HEK293 (cell line): ENCODE data around the gene CCIN.
"Not testable (repeated sequence)": the region's sequence is repeated elsewhere in the genome, so short reads cannot be mapped to it uniquely, and the experiment has no call there.

ENCODE experiments used
- CTCF ChIA-PET: fragments of 350-600 bp; formaldehyde crosslinking; extraction: SDS; loops from one replicate; lab custom pipeline; 2021; ENCODE audit warnings: antibody characterized with exemption; lab: Yijun Ruan, JAX
- POLR2A ChIA-PET: fragments of 300-600 bp; formaldehyde crosslinking; extraction: SDS; loops from one replicate; lab custom pipeline; 2020; ENCODE audit warnings: antibody characterized with exemption, inconsistent platforms; lab: Yijun Ruan, JAX
- H3K27ac ChIP-seq: fragments of 200-500 bp; sonication (Bioruptor generic); 2 replicates; pipeline ENCODE4 v1.5.1; 2014; ENCODE audit warnings: low read depth, low read length, control low read depth, inconsistent platforms; ENCODE audit errors: extremely low read depth
- H3K36me3 ChIP-seq, 2 experiments: fragments of 200-500 bp in 1 of 2; sonication (Bioruptor generic) in 1 of 2; 1 replicate in 1 of 2; 2 replicates in 1 of 2; pipeline ENCODE4 v1.5.1; 2014 to 2017; ENCODE audit warnings: inconsistent platforms in 2 of 2, low read length in 2 of 2; ENCODE audit not compliant: control insufficient read depth in 2 of 2, insufficient read depth in 1 of 2
- H3K4me1 ChIP-seq: fragments of 200-500 bp; sonication (Bioruptor generic); 2 replicates; pipeline ENCODE4 v1.5.1; 2014; ENCODE audit warnings: mild to moderate bottlenecking, low read length, inconsistent platforms; ENCODE audit not compliant: control insufficient read depth, insufficient read depth
- H3K4me3 ChIP-seq: 2 replicates; pipeline ENCODE4 v1.5.1; 2011; ENCODE audit warnings: low read depth, mild to moderate bottlenecking, control low read depth, low read length, moderate library complexity
- H3K9me3 ChIP-seq: fragments of 200-500 bp; sonication (Bioruptor generic); 2 replicates; pipeline ENCODE4 v1.5.1; 2014; ENCODE audit warnings: low read depth, low read length, inconsistent platforms; ENCODE audit not compliant: control insufficient read depth, insufficient read depth
- GFI1B ChIP-seq: fragments of 450-650 bp; formaldehyde crosslinking; IDR thresholded peaks from 2 replicates; pipeline ENCODE4 v1.5.1; 2016; ENCODE audit warnings: missing biosample characterization, missing genetic modification characterization
- GLIS2 ChIP-seq: fragments of 450-650 bp; formaldehyde crosslinking; IDR thresholded peaks from 2 replicates; pipeline ENCODE4 v1.5.1; 2016; ENCODE audit warnings: missing biosample characterization, missing genetic modification characterization
- KLF16 ChIP-seq: fragments of 450-650 bp; formaldehyde crosslinking; IDR thresholded peaks from 2 replicates; pipeline ENCODE4 v1.5.1; 2017; ENCODE audit warnings: missing biosample characterization, missing genetic modification characterization
- KLF7 ChIP-seq: fragments of 450-650 bp; formaldehyde crosslinking; IDR thresholded peaks from 2 replicates; pipeline ENCODE4 v1.5.1; 2016; ENCODE audit warnings: missing biosample characterization, missing genetic modification characterization, borderline replicate concordance
- KLF9 ChIP-seq: fragments of 450-650 bp; formaldehyde crosslinking; IDR thresholded peaks from 2 replicates; pipeline ENCODE4 v1.5.1; 2016; ENCODE audit warnings: missing biosample characterization, missing genetic modification characterization, low read depth
- ZNF138 ChIP-seq: fragments of 450-650 bp; formaldehyde crosslinking; IDR thresholded peaks from 2 replicates; pipeline ENCODE4 v1.5.1; 2016; ENCODE audit warnings: missing biosample characterization, missing genetic modification characterization, borderline replicate concordance
- ZNF157 ChIP-seq: fragments of 450-650 bp; formaldehyde crosslinking; IDR thresholded peaks from 2 replicates; pipeline ENCODE4 v1.5.1; 2016; ENCODE audit warnings: missing biosample characterization, missing genetic modification characterization
- ZNF169 ChIP-seq: fragments of 450-650 bp; formaldehyde crosslinking; IDR thresholded peaks from 2 replicates; pipeline ENCODE4 v1.5.1; 2016; ENCODE audit warnings: missing biosample characterization, missing genetic modification characterization
- ZNF24 ChIP-seq: fragments of 450-650 bp; formaldehyde crosslinking; IDR thresholded peaks from 2 replicates; pipeline ENCODE4 v1.5.1; 2016; ENCODE audit warnings: missing biosample characterization, missing genetic modification characterization
- ZNF266 ChIP-seq: fragments of 450-650 bp; formaldehyde crosslinking; IDR thresholded peaks from 2 replicates; pipeline ENCODE4 v1.5.1; 2016; ENCODE audit warnings: missing biosample characterization, missing genetic modification characterization, low read depth
- ZNF311 ChIP-seq: fragments of 450-650 bp; formaldehyde crosslinking; IDR thresholded peaks from 2 replicates; pipeline ENCODE4 v1.5.1; 2017; ENCODE audit warnings: missing biosample characterization, missing genetic modification characterization, borderline replicate concordance
- ZNF335 ChIP-seq: fragments of 450-650 bp; formaldehyde crosslinking; conservative IDR thresholded peaks from 2 replicates; pipeline ENCODE4 v1.5.1; 2016; ENCODE audit warnings: missing biosample characterization, missing genetic modification characterization
- ZNF398 ChIP-seq: fragments of 450-650 bp; formaldehyde crosslinking; IDR thresholded peaks from 2 replicates; pipeline ENCODE4 v1.5.1; 2017; ENCODE audit warnings: missing biosample characterization, missing genetic modification characterization
- ZNF521 ChIP-seq: fragments of 450-650 bp; formaldehyde crosslinking; IDR thresholded peaks from 2 replicates; pipeline ENCODE4 v1.5.1; 2017; ENCODE audit warnings: missing biosample characterization, mild to moderate bottlenecking, missing genetic modification characterization
- ZNF677 ChIP-seq: fragments of 450-650 bp; IDR thresholded peaks from 2 replicates; pipeline ENCODE4 v1.5.0; 2018; ENCODE audit warnings: missing biosample characterization, mild to moderate bottlenecking, missing genetic modification characterization, moderate library complexity
- TF ChIP-seq, protein P1 (sequence below): fragments of 450-650 bp; formaldehyde crosslinking; IDR thresholded peaks from 2 replicates; pipeline ENCODE4 v1.5.1; 2017; ENCODE audit warnings: missing biosample characterization, missing genetic modification characterization
- TF ChIP-seq, protein P2 (sequence below): fragments of 450-650 bp; IDR thresholded peaks from 2 replicates; pipeline ENCODE4 v1.5.1; 2018; ENCODE audit warnings: missing biosample characterization, missing genetic modification characterization

Gene CCIN

GRCh38 chr9:36177571-36177970 is 8.4 kb downstream of the CCIN start (continued):
- no peak for TF ChIP-seq ZNF398 (tag by site-specific recombination)
- no peak for TF ChIP-seq ZNF677 (tag by site-specific recombination)
- TF ChIP-seq ZNF138 (tag by site-specific recombination): no peak
- TF ChIP-seq ZNF266 (tag by site-specific recombination): no peak
- no peak for TF ChIP-seq ZNF311 (tag by site-specific recombination)

DNA sequence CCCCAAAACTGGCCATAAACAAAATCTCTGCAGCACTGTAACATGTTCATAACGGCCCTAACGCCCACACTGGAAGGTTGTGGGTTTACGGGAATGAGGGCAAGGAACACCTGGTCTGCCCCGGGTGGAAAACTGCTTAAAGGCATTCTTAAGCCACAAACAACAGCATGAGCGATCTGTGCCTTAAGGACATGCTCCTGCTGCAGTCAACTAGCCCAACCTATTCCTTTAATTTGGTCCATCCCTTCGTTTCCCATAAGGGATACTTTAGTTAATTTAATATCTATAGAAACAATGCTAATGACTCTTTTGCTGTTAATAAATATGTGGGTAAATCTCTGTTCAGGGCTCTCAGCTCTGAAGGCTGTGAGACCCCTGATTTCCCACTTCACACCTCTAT is 11.1 kb downstream of the CCIN start:
- POLR2A ChIA-PET, H3K9me3 ChIP-seq, H3K36me3 ChIP-seq, H3K4me3 ChIP-seq, H3K27ac ChIP-seq, H3K4me1 ChIP-seq, CTCF ChIA-PET: not testable (repeated sequence)

GRCh38 chr9:36187414-36187813 is 18.2 kb downstream of the CCIN start:
- H3K27ac ChIP-seq: no peak overlapping the region
- H3K36me3 ChIP-seq: no peaks in the 10 kb centered on the region
- POLR2A ChIA-PET: no interaction called here
- no peaks in the 10 kb centered on the region for H3K9me3 ChIP-seq
- 0 out of 2 replicates have a peak, but pooled peaks have one; percentile 1 for TF ChIP-seq ZNF335 (tag by site-specific recombination)
- no peak for TF ChIP-seq GLIS2
- H3K4me1 ChIP-seq: no peaks in the 10 kb centered on the region
- no peak overlapping the region for H3K4me3 ChIP-seq
- CTCF ChIA-PET: interaction anchor here (1.0 to 1.1 kb wide), 3 partner anchors 18 to 84 kb away, joined by 3 read pairs; no protein-coding TSS in a partner anchor

DNA sequence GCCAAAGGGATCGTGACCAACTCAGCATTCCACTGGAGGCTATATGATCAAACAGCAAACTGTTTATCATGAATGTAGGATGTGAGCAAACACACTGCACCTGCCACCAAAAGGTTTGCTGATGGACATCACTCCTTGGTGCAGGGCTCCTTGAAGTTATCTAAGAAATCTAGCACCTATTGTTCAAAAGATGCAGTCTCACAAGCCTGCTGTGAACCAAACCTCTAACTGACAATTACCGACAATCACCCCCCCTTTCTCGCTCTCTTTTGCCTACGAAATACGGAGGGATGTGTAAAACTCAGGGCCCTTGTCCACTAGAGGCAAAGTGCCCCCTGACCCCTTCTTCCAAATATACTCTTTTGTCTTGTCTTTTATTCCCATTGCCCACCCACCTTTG is 19.0 kb downstream of the CCIN start:
- Histone ChIP-seq H3K4me1 (0 out of 2 replicates have a peak, but pooled peaks cover 3% of the 10 kb centered on the region), H3K4me3 (no peak overlapping the region), H3K36me3 (peaks cover 0 to 5% of the 10 kb centered on the region in 2 experiments; a peak in 1 of 3 replicates), H3K9me3 (no peaks in the 10 kb centered on the region), H3K27ac (no peak overlapping the region)
- no peak for TF ChIP-seq KLF9 (tag by site-specific recombination)
- no peak for TF ChIP-seq ZNF157 (tag by site-specific recombination)
- TF ChIP-seq, protein P1, sequence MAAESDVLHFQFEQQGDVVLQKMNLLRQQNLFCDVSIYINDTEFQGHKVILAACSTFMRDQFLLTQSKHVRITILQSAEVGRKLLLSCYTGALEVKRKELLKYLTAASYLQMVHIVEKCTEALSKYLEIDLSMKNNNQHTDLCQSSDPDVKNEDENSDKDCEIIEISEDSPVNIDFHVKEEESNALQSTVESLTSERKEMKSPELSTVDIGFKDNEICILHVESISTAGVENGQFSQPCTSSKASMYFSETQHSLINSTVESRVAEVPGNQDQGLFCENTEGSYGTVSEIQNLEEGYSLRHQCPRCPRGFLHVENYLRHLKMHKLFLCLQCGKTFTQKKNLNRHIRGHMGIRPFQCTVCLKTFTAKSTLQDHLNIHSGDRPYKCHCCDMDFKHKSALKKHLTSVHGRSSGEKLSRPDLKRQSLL (tag by site-specific recombination): no peak
- TF ChIP-seq, protein P2, sequence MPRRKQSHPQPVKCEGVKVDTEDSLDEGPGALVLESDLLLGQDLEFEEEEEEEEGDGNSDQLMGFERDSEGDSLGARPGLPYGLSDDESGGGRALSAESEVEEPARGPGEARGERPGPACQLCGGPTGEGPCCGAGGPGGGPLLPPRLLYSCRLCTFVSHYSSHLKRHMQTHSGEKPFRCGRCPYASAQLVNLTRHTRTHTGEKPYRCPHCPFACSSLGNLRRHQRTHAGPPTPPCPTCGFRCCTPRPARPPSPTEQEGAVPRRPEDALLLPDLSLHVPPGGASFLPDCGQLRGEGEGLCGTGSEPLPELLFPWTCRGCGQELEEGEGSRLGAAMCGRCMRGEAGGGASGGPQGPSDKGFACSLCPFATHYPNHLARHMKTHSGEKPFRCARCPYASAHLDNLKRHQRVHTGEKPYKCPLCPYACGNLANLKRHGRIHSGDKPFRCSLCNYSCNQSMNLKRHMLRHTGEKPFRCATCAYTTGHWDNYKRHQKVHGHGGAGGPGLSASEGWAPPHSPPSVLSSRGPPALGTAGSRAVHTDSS (tag by site-specific recombination): no peak
- no peak for TF ChIP-seq KLF7 (tag by site-specific recombination)
- TF ChIP-seq KLF16 (tag by site-specific recombination): no peak
- no peak for TF ChIP-seq ZNF24 (tag by site-specific recombination)
- no peak for TF ChIP-seq ZNF169
- no peak for TF ChIP-seq ZNF521
- TF ChIP-seq GFI1B (tag by site-specific recombination): no peak
- ChIA-PET CTCF (interaction anchor here (1.0 to 3.1 kb wide), 5 partner anchors 47 to 219 kb away, joined by 3 to 17 read pairs (median 7); no protein-coding TSS in a partner anchor), POLR2A (interaction anchor here (1.4 kb wide), 1 partner anchor 21 kb away, joined by 3 read pairs; no protein-coding TSS in a partner anchor)
